ENCODE measurements around the gene ZNF672.

Gene ZNF672

GRCh38 chr1:248838357-248839167 is 538 bp downstream of the ZNF672 start:
- peak; percentile 96 for DNase-seq

- DNase-seq = no peak
Measured at GRCh38 chr1:248839168-248839555, 1.1 kb downstream of the ZNF672 start.

DNA sequence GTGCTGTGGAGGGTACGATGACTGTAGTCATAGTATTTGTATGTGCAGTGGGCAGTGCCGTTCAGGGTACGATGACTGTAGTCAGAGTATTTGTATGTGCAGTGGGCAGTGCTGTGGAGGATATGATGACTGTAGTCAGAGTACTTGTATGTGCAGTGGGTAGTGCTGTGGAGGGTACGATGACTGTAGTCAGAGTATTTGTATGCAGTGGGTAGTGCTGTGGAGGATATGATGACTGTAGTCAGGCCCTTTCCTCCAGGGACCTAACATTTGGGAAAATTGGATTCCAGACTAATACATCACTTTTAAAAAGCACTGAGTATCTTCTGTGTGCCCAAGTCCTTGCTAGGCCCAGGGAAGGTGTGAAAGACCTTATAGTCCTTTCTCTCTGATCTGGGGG is 2.9 kb downstream of the ZNF672 start:
- DNase-seq = no peak

- peak; percentile 57 for DNase-seq
Measured at GRCh38 chr1:248841702-248842395, 3.8 kb downstream of the ZNF672 start.

- DNase-seq = no peak
Measured at GRCh38 chr1:248842781-248843331, 4.8 kb downstream of the ZNF672 start.

GRCh38 chr1:248843687-248844086 is 5.7 kb downstream of the ZNF672 start:
- DNase-seq = no peak

GRCh38 chr1:248844526-248844925 is 6.5 kb downstream of the ZNF672 start:
- no peak for DNase-seq

DNA sequence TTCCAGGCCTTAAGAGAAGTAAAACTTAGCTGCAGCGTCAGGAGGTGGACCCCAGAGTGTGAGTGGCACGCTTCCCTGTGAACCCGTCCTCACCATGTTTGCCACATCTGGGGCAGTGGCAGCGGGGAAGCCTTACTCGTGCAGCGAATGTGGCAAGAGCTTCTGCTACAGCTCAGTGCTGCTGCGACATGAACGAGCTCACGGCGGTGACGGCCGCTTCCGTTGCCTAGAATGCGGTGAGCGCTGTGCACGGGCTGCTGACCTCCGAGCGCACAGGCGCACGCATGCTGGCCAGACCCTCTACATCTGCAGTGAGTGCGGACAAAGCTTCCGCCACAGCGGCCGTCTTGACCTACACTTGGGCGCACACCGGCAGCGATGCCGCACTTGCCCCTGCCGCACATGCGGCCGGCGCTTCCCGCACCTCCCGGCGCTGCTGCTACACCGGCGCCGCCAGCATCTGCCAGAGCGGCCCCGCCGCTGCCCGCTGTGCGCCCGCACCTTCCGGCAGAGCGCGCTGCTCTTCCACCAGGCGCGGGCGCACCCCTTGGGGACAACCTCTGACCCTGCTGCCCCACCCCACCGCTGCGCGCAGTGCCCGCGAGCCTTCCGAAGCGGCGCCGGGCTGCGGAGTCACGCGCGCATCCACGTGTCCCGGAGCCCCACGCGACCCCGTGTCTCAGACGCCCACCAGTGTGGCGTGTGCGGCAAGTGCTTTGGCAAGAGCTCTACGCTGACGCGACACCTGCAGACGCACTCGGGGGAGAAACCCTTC is 9.3 kb downstream of the ZNF672 start:
- DNase-seq = no peak

DNA sequence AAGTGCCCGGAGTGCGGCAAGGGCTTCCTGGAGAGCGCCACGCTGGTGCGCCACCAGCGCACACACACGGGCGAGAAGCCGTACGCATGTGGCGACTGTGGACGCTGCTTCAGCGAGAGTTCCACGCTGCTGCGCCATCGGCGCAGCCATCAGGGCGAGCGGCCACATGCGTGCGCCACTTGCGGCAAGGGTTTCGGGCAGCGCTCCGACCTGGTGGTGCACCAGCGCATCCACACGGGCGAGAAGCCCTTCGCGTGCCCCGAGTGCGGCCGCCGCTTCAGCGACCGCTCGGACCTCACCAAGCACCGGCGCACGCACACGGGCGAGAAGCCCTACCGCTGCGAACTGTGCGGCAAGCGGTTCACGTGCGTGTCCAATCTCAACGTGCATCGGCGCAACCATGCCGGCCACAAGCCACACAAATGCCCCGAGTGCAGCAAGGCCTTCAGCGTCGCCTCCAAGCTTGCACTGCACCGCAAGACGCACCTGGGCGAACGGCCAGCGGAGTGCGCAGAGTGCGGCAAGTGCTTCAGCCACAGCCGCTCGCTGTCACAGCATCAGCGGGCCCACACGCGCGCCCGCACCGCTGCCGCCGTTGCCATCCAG is 10.0 kb downstream of the ZNF672 start:
- DNase-seq = no peak

DNA sequence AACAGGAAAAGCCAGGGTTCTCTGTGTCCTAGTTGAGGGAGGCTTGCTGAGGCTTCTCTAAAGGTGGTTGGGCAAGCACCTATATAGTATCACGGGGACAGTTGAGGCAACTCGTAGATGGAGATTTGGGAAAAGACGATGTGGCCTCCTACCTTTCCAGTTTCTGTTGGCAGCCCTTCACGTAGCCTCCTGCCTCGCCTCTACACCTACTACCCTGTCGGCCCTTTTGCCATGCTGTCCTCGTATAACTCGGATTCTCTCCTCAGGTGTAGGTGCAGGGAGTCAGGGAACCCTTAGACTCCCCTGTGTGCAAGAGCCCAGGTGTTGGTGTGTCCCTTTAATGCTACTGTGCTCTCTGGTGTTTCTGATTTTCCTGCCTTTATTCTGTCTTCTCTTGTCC is 10.6 kb downstream of the ZNF672 start:
- no peak for DNase-seq

DNA sequence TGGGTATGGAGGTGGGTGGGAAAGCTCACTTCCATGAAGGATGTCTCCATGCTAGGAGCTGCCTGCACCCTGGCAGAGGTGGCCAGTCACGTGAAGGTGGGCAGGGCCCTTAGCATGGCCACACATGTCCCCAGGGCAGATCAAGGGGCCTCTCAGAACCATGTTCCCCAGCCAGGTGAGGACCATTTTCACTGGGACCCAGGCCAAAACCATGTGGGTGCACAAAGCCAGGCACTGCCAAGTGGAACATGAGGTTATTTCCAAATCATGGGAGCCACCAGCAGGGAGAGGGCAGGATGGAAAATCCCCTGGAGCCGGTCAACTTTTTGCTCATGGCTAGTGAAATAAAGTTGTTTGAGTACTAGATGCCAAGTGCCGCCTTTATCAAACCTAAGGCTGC is 11.1 kb downstream of the ZNF672 start:
- no peak for DNase-seq

- no peak for DNase-seq
Measured at GRCh38 chr1:248849637-248850036, 11.6 kb downstream of the ZNF672 start.

DNA sequence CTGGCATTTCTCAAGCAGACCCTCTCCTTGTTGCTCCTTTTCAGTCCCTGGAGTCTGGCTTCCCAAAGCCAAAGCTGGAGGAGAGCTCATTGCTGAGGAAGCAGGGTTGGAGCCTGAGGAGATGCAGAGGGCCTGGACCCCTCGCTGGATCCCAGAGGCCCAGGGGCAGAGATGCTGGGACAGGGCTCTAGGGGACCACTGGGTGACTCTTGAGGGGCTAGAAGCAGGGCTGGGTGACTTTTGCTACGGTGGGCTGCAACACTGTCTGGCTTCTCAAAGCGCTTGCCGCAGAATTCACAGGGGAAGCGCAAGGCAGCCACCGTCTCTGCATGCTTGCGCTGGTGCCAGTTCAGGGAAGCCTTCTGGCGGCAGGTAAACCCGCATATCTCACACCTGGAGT is 12.1 kb downstream of the ZNF672 start:
- DNase-seq = no peak

DNA sequence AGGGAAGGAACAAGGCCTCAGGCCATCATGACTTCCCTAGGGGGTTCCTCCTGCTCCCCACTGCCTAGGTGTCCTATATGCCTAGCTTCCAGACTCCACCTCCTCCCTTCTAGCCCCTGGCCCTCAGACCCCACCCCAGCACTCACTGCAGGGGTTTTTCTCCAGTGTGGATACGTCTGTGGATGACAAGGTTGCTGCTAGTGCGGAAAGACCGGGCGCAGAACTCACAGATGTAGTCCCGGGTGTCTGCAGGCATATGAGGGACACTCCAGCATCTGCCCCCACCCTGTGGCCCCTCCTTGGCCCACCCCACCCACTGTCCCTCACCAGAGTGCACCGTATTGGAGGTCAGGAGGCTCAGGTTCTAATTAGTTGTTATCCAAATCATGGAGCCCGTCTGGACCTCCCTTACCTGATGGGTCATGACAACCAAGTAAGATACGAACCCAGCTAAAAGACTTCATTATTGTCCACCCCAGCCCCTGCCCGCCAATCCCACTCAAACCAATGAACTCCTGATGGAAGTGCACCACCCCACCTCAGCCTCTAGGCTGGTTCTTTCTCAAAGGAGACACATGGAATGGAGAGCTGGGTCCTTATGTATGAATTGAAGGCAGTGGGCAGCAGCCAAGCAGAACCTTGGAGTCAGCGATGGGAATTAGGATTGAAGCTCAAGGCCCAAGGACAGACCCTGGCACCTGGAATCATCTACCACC is 12.7 kb downstream of the ZNF672 start:
- DNase-seq = peak; percentile 26

DNA sequence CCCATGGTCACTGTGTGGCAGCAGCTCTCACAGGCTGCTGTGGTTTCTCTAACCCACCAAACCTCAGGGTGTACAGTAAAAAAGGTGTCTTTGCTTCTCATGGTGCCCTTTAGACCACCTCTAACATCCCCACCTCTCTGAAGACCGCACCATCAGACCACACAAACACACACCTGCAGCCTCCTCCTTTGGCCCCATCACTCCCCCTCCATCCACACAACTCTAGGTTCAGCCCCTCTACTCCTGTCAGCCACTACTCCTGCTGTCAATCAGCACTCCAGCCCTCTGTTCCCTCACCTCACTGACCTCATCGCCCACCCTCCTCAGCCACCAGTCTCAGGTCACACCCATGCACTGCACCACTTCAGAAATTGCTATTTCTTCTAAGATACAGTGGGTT is 13.4 kb downstream of the ZNF672 start:
- no peak for DNase-seq

GRCh38 chr1:248852481-248853405 is 14.7 kb downstream of the ZNF672 start:
- no peak for DNase-seq

DNA sequence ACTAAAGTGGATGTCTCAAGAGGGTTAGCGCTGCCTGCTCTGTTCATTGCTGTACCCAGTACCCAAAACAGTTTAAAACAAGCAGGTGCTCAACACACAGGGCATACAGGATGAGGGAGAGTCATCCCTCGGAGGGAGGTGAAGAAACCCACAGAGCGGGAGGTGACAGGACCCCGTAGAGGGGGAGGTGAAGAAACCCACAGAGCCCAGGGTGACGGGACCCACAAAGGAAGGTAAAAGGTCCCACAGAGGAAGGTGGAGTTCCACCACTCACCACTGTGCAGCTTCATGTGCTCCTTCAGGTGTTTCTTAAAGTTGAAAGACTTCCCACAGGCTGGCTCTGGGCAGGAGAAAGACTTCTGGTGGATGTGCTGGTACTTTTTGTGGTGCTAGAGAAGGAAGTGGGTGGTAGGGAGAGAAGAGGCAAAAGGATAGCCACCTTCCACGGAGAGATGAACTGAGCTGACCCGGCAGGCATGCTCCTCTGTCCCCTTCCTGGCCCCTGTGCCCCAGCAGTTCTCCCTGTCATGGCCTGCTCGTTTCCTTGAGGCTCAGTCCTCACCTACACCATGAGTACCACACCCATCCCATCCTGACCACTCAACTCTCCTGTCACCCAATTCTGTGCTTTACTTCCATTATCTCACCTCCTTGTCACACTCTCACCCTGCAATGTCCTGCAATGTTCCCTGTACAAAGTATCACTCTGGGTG is 15.8 kb downstream of the ZNF672 start:
- DNase-seq = no peak

- DNase-seq = no peak
Measured at GRCh38 chr1:248855580-248855979, 17.6 kb downstream of the ZNF672 start.

GRCh38 chr1:248856176-248856575 is 18.2 kb downstream of the ZNF672 start:
- no peak for DNase-seq

- peak; percentile 25 for DNase-seq
Measured at GRCh38 chr1:248857201-248857600, 19.2 kb downstream of the ZNF672 start.

DNA sequence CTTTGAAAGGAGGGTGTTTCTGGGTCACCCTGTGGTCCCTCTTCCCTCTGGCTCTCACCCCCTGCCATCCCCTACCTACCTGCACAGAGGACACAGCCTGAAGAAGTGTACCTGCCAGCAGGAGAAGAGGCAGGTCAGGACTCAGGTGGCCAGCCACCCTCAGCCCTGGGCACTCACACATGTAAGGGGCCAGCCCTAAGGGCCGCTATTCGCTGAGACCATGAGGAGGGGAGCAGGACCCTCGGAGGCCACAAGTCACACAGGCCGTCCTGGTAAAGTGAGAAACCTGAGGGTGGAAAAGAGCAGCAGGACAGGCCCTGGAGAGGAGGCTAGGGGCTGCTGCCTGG is 19.7 kb downstream of the ZNF672 start:
- no peak for DNase-seq
